HepG2 (cell line): ENCODE data around the gene KCNAB2. TPM values are rescaled to one million over a fixed set of nuclear protein-coding genes. Genes with fewer than 3 reads are reported as not detected.
A peak's percentile ranks its signal among the peaks of the same experiment; 100 is the strongest.

ENCODE experiments used
- ARID2 ChIP-seq: sonication (generic); formaldehyde crosslinking; IDR thresholded peaks from 2 replicates; pipeline ENCODE4 v1.8.1; 2022; ENCODE audit warnings: mild to moderate bottlenecking, missing genetic modification reagents, borderline replicate concordance
- CEBPB ChIP-seq: IDR thresholded peaks from 2 replicates; pipeline ENCODE4 v1.6.1; 2011; ENCODE audit warnings: low read depth, low read length, improper control_type of control experiment, borderline replicate concordance
- FOXA1 ChIP-seq, 2 experiments: fragments of 450-650 bp in 1 of 2; sonication (generic) in 1 of 2; formaldehyde crosslinking in 1 of 2; IDR thresholded peaks; 2 replicates each; pipeline versions ENCODE4 v1.4.0 to v1.6.1; 2016 to 2020; ENCODE audit warnings: missing genetic modification reagents in 1 of 2
- KLF15 ChIP-seq: sonication (generic); formaldehyde crosslinking; IDR thresholded peaks from 2 replicates; pipeline ENCODE4 v1.8.1; 2023; ENCODE audit warnings: borderline replicate concordance, mild to moderate bottlenecking, inconsistent platforms, missing genetic modification reagents, mixed read lengths
- MATR3 ChIP-seq: sonication (generic); formaldehyde crosslinking; IDR thresholded peaks from 2 replicates; pipeline ENCODE4 v1.4.0; 2020; ENCODE audit warnings: missing genetic modification reagents
- MBNL3 ChIP-seq: fragments of 250-450 bp; sonication (Bioruptor Pico); conservative IDR thresholded peaks from 2 replicates; pipeline ENCODE4 v1.8.0; 2022; ENCODE audit warnings: mild to moderate bottlenecking, inconsistent platforms
- MXI1 ChIP-seq: IDR thresholded peaks from 3 replicates; pipeline ENCODE4 v1.6.1; 2012; ENCODE audit warnings: low read depth, low read length, inconsistent platforms, borderline replicate concordance
- NPAS2 ChIP-seq: sonication (generic); formaldehyde crosslinking; IDR thresholded peaks from 2 replicates; pipeline ENCODE4 v1.8.0; 2022; ENCODE audit warnings: mild to moderate bottlenecking, missing genetic modification reagents, borderline replicate concordance
- STAG1 ChIP-seq: sonication (generic); formaldehyde crosslinking; IDR thresholded peaks from 2 replicates; pipeline ENCODE4 v1.4.0; 2020; ENCODE audit warnings: missing genetic modification reagents
- XRCC5 ChIP-seq: fragments of 200-400 bp; formaldehyde crosslinking; optimal IDR thresholded peaks from 2 replicates; pipeline ENCODE3; 2017; ENCODE audit warnings: mild to moderate bottlenecking, low read length
- ZBTB33 ChIP-seq: sonication (generic); formaldehyde crosslinking; IDR thresholded peaks from 2 replicates; pipeline ENCODE4 v1.4.0; 2020; ENCODE audit warnings: missing genetic modification reagents
- ZC3H4 ChIP-seq: sonication (generic); formaldehyde crosslinking; IDR thresholded peaks from 2 replicates; pipeline ENCODE4 v1.4.0; 2020; ENCODE audit warnings: missing genetic modification reagents, borderline replicate concordance
- ZNF720 ChIP-seq: sonication (generic); formaldehyde crosslinking; IDR thresholded peaks from 2 replicates; pipeline ENCODE4 v1.4.0; 2020; ENCODE audit warnings: missing genetic modification reagents
- ZNF768 ChIP-seq: sonication (generic); formaldehyde crosslinking; IDR thresholded peaks from 2 replicates; pipeline ENCODE4 v1.4.0; 2020; ENCODE audit warnings: missing genetic modification reagents
- ZZZ3 ChIP-seq: sonication (generic); formaldehyde crosslinking; IDR thresholded peaks from 2 replicates; pipeline ENCODE4 v1.4.0; 2020; ENCODE audit warnings: missing genetic modification reagents, mild to moderate bottlenecking, borderline replicate concordance
- polyA plus RNA-seq, 8 experiments: library from polyadenylated mRNA; depleted of rRNA in 3 of 8; stranded (reverse) in 7 of 8; unstranded in 1 of 8; fragments of >200 nt; fragmentation: Illumina TruSeq in 4 of 8; extraction: Trizol in 4 of 8; gene quantifications; 2 replicates each; pipeline versions ENCODE4 v1.2.1 to v1.2.3, GENCODE V29; 2011 to 2016; ENCODE audit warnings: low read depth in 4 of 8, missing spikeins in 1 of 8, mixed read lengths in 1 of 8; ENCODE audit not compliant: insufficient read depth in 1 of 8
- total RNA-seq, 5 experiments: library from RNA; depleted of rRNA; stranded (reverse); fragments of >200 nt; fragmentation: Illumina TruSeq; extraction: Trizol; gene quantifications; 2 replicates each; pipeline ENCODE4 v1.2.3, GENCODE V29; 2016; ENCODE audit warnings: low read depth in 1 of 5
- TF ChIP-seq, protein P1 (sequence below): sonication (generic); formaldehyde crosslinking; IDR thresholded peaks from 2 replicates; pipeline ENCODE4 v1.5.0; 2020; ENCODE audit warnings: mild to moderate bottlenecking, missing genetic modification reagents, moderate library complexity

Gene KCNAB2
- total and polyA plus RNA-seq, 2 of the 13 experiments (the other 11 are each of a cell fraction or from before 2014, with no cell fraction given): 6.2 to 8.8 TPM

- TF ChIP-seq, protein P1, sequence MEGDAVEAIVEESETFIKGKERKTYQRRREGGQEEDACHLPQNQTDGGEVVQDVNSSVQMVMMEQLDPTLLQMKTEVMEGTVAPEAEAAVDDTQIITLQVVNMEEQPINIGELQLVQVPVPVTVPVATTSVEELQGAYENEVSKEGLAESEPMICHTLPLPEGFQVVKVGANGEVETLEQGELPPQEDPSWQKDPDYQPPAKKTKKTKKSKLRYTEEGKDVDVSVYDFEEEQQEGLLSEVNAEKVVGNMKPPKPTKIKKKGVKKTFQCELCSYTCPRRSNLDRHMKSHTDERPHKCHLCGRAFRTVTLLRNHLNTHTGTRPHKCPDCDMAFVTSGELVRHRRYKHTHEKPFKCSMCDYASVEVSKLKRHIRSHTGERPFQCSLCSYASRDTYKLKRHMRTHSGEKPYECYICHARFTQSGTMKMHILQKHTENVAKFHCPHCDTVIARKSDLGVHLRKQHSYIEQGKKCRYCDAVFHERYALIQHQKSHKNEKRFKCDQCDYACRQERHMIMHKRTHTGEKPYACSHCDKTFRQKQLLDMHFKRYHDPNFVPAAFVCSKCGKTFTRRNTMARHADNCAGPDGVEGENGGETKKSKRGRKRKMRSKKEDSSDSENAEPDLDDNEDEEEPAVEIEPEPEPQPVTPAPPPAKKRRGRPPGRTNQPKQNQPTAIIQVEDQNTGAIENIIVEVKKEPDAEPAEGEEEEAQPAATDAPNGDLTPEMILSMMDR (CRISPR knock-in tag): peak; percentile 54
- TF ChIP-seq ZNF768 (CRISPR knock-in tag) (peak; percentile 63; the same call in 1 of the 2 replicates), ZC3H4 (CRISPR knock-in tag) (no peak), MBNL3 (CRISPR knock-in tag) (no peak), MATR3 (CRISPR knock-in tag) (no peak), STAG1 (CRISPR knock-in tag) (peak; percentile 45), XRCC5 (peak; percentile 22), KLF15 (no peak), NPAS2 (no peak), ARID2 (CRISPR knock-in tag) (no peak), ZBTB33 (CRISPR knock-in tag) (0 out of 2 replicates have a peak, but pooled peaks have one; percentile 32), CEBPB (0 out of 2 replicates have a peak, but pooled peaks have one; percentile 2), ZNF720 (no peak), ZZZ3 (CRISPR knock-in tag) (no peak), MXI1 (no peak), FOXA1 (IDR thresholded peaks at IDR 0.05) (no peak), FOXA1 (CRISPR knock-in tag; IDR thresholded peaks at IDR 0.05) (no peak)
Measured at GRCh38 chr1:6082430-6082971, 36.8 kb downstream of the KCNAB2 start (continued).
